ENCODE results near the gene MFSD12.
"Not testable (repeated sequence)": the region's sequence is repeated elsewhere in the genome, so short reads cannot be mapped to it uniquely, and the experiment has no call there.

The MFSD12 gene

DNA sequence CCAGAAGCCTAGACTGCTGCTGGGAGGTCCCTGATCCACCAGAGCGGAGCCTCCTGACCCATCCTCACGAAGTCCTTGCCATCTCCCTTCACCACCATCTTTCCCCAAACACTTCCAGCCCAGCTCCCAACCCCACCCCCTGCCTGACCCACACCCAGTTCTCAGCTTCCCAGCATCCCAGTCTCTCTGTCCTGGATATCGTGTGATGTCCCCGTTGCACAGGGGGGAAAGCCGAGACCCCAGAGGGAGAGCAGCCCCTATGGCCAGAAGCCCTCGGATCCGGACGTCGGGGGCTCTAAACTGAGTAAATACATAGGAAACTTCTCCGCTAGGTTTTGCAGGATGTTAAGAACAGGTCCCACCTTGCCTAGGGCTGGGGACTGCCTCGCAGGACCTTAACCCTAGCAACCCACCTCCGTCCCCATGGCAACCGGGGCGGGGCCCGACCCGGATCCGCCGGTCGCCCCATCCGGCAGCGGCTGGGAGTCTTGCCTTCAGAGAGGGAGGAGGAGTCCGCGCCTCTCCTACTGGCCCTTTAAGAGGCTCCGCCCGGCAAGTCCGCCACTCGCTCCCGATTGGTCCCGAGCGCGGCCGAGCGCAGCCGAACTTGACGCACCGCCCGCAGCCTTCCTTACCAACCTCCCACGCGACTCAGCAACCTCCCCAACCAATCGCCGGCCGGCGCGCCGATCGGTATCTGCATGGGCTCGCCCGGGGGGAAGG lies 14.9 kb upstream of the MFSD12 start:
- H3K18ac ChIP-seq (ENCODE audit: low read depth in 1 of 2, low read length in 2 of 2) = peak overlapping the region; percentile 89 to 95
- peaks cover 21% of the 10 kb centered on the region for H3K79me1 ChIP-seq (replicated peaks; ENCODE audit: low read length, poor library complexity, severe bottlenecking)
- peaks cover 28% of the 10 kb centered on the region for H3K4me1 ChIP-seq (ENCODE audit: control insufficient read depth, insufficient read depth, low read depth, low read length)
- H4K91ac ChIP-seq (ENCODE audit: low read length) = peak overlapping the region; percentile 73
- H3K23ac ChIP-seq (ENCODE audit: low read length in 2 of 2) = peak overlapping the region in 1 of 2 experiments; percentile 93
- peak overlapping the region in 1 of 2 experiments; percentile 71 for H3K14ac ChIP-seq (ENCODE audit: low read length in 2 of 2)
- no peak overlapping the region for H2BK5ac ChIP-seq (ENCODE audit: low read depth, low read length, poor library complexity, severe bottlenecking)
- H3K27me3 ChIP-seq (ENCODE audit: control insufficient read depth in 1 of 2, insufficient read depth in 1 of 2, low read length in 2 of 2) = no peaks in the 10 kb centered on the region
- H2BK12ac ChIP-seq (ENCODE audit: low read length in 2 of 2) = peak overlapping the region in 1 of 2 experiments; percentile 45
- H4K8ac ChIP-seq (ENCODE audit: low read length) = peak overlapping the region; percentile 98
- peaks cover 15 to 32% of the 10 kb centered on the region in 2 experiments for H3K36me3 ChIP-seq (ENCODE audit: control insufficient read depth in 1 of 2, insufficient read depth in 2 of 2, low read depth in 1 of 2, low read length in 2 of 2)
- peak overlapping the region; percentile 94 for H2BK120ac ChIP-seq (ENCODE audit: low read depth, low read length)
- peak overlapping the region; percentile 46 to 99 for H3K4ac ChIP-seq (ENCODE audit: low read depth in 1 of 2, low read length in 2 of 2)
- peak overlapping the region; percentile 41 for H3K27ac ChIP-seq (ENCODE audit: low read length, poor library complexity, severe bottlenecking)
- peak overlapping the region; percentile 96 for H2BK15ac ChIP-seq (ENCODE audit: low read depth, poor library complexity, severe bottlenecking)
- H3K9ac ChIP-seq (ENCODE audit: low read length) = peak overlapping the region; percentile 87
- no peaks in the 10 kb centered on the region for H3K9me3 ChIP-seq (ENCODE audit: control insufficient read depth, low read length)
- H3K4me3 ChIP-seq (ENCODE audit: insufficient read depth in 1 of 2, low read depth in 1 of 2, low read length in 2 of 2) = peak overlapping the region; percentile 48 to 81
- peak overlapping the region; percentile 99 for H3K4me2 ChIP-seq (ENCODE audit: low read length, poor library complexity, severe bottlenecking)
- H2AK5ac ChIP-seq (ENCODE audit: low read length, severe bottlenecking) = peak overlapping the region; percentile 90
- WGBS = 8% methylated on average over 44 of the region's 48 CpGs
- peak overlapping the region; percentile 54 for H2AFZ ChIP-seq (ENCODE audit: low read depth, low read length)
- DNase-seq = peak; percentile 100

DNA sequence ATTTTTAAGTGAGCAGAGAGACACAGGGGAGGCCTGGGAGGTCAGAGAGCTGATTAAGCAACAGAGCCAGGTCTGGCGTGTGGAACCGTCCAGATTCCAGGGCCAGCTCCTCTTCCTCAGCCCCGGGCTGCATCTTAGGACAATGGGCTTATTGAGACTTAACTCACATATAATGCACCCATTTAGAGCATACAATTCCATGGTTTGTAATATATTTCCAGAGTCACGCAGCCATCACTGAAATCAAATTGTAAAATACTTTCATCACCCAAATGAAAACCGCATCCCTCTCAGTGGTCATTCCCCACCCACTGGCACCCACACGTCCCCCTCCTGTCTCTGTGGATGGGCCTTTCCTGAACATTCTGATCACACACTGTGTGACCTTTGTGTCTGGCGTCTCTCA lies 13.2 kb upstream of the MFSD12 start:
- Histone ChIP-seq H4K91ac (ENCODE audit: low read length) (no peak overlapping the region), H3K79me1 (replicated peaks; ENCODE audit: low read length, poor library complexity, severe bottlenecking) (peaks cover 19% of the 10 kb centered on the region), H3K36me3 (ENCODE audit: control insufficient read depth in 1 of 2, insufficient read depth in 2 of 2, low read depth in 1 of 2, low read length in 2 of 2) (peaks cover 8 to 17% of the 10 kb centered on the region in 2 experiments), H2BK12ac (ENCODE audit: low read length in 2 of 2) (no peak overlapping the region), H4K8ac (ENCODE audit: low read length) (no peak overlapping the region), H2BK15ac (ENCODE audit: low read depth, poor library complexity, severe bottlenecking) (no peak overlapping the region), H3K4me3 (ENCODE audit: insufficient read depth in 1 of 2, low read depth in 1 of 2, low read length in 2 of 2) (no peak overlapping the region), H3K9ac (ENCODE audit: low read length) (no peak overlapping the region), H3K27me3 (ENCODE audit: control insufficient read depth in 1 of 2, insufficient read depth in 1 of 2, low read length in 2 of 2) (no peaks in the 10 kb centered on the region), H3K4me2 (ENCODE audit: low read length, poor library complexity, severe bottlenecking) (no peak overlapping the region), H2BK120ac (ENCODE audit: low read depth, low read length) (no peak overlapping the region), H3K4me1 (ENCODE audit: control insufficient read depth, insufficient read depth, low read depth, low read length) (peaks cover 18% of the 10 kb centered on the region), H3K4ac (ENCODE audit: low read depth in 1 of 2, low read length in 2 of 2) (peak overlapping the region in 1 of 2 experiments; percentile 15), H2AK5ac (ENCODE audit: low read length, severe bottlenecking) (no peak overlapping the region), H2BK5ac (ENCODE audit: low read depth, low read length, poor library complexity, severe bottlenecking) (no peak overlapping the region), H3K14ac (ENCODE audit: low read length in 2 of 2) (no peak overlapping the region), H2AFZ (ENCODE audit: low read depth, low read length) (no peak overlapping the region), H3K9me3 (ENCODE audit: control insufficient read depth, low read length) (no peaks in the 10 kb centered on the region), H3K27ac (ENCODE audit: low read length, poor library complexity, severe bottlenecking) (no peak overlapping the region), H3K18ac (ENCODE audit: low read depth in 1 of 2, low read length in 2 of 2) (no peak overlapping the region), H3K23ac (ENCODE audit: low read length in 2 of 2) (no peak overlapping the region)
- no peak for DNase-seq
- WGBS = 91% methylated on average over 7 of the region's 7 CpGs

DNA sequence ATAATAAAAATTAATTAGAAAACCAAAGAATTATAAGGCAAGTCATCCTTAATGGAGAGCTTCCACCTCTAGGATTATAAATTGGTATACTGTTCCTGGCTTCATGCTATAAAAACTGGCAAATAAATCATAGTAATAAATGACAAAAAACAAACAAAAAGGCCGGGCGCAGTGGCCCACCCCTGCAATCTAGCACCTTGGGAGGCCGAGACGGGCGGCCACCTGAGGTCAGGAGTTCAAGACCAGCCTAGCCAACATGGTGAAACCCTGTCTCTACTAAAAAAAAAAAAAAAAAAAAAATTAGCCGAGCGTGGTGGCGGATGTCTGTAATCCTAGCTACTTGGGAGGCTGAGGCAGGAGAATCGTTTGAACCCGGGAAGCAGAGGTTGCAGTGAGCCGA lies 12.7 kb upstream of the MFSD12 start:
- DNase-seq; H3K14ac ChIP-seq (ENCODE audit: low read length in 2 of 2); H3K9ac ChIP-seq (ENCODE audit: low read length); H2AFZ ChIP-seq (ENCODE audit: low read depth, low read length); H3K4ac ChIP-seq (ENCODE audit: low read depth in 1 of 2, low read length in 2 of 2); H2BK5ac ChIP-seq (ENCODE audit: low read depth, low read length, poor library complexity, severe bottlenecking); H2BK12ac ChIP-seq (ENCODE audit: low read length in 2 of 2); H4K8ac ChIP-seq (ENCODE audit: low read length); H3K23ac ChIP-seq (ENCODE audit: low read length in 2 of 2); H3K9me3 ChIP-seq (ENCODE audit: control insufficient read depth, low read length); H4K91ac ChIP-seq (ENCODE audit: low read length); H3K4me2 ChIP-seq (ENCODE audit: low read length, poor library complexity, severe bottlenecking); H3K4me3 ChIP-seq (ENCODE audit: insufficient read depth in 1 of 2, low read depth in 1 of 2, low read length in 2 of 2); H2AK5ac ChIP-seq (ENCODE audit: low read length, severe bottlenecking); H2BK15ac ChIP-seq (ENCODE audit: low read depth, poor library complexity, severe bottlenecking); H2BK120ac ChIP-seq (ENCODE audit: low read depth, low read length); H3K27ac ChIP-seq (ENCODE audit: low read length, poor library complexity, severe bottlenecking); H3K18ac ChIP-seq (ENCODE audit: low read depth in 1 of 2, low read length in 2 of 2); H3K27me3 ChIP-seq (ENCODE audit: control insufficient read depth in 1 of 2, insufficient read depth in 1 of 2, low read length in 2 of 2): not testable (repeated sequence)
- Histone ChIP-seq H3K36me3 (ENCODE audit: control insufficient read depth in 1 of 2, insufficient read depth in 2 of 2, low read depth in 1 of 2, low read length in 2 of 2) (peaks cover 3 to 11% of the 10 kb centered on the region in 2 experiments), H3K79me1 (replicated peaks; ENCODE audit: low read length, poor library complexity, severe bottlenecking) (peaks cover 16% of the 10 kb centered on the region), H3K4me1 (ENCODE audit: control insufficient read depth, insufficient read depth, low read depth, low read length) (peaks cover 21% of the 10 kb centered on the region)
- WGBS = 97% methylated on average over 10 of the region's 11 CpGs

DNA sequence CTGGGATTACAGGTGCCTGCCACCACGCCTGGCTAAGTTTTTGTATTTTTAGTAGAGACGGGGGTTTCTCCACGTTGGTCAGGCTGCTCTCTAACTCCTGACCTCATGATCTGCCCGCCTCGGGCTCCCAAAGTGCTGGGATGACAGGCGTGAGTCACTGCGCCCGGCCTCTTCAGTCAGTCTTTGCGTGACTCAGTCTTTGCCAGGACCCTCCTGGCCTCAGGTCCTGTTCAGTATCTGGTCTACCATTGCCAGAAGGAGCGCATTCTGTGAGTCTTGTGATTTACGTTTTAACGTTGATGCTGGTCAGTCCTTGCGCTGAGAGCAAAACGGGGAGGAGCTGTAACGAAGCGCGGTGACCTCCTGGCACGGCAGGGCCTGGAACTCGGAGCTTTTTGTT lies 7.8 kb upstream of the MFSD12 start:
- peak overlapping the region; percentile 66 for H4K8ac ChIP-seq (ENCODE audit: low read length)
- H3K27me3 ChIP-seq (ENCODE audit: control insufficient read depth in 1 of 2, insufficient read depth in 1 of 2, low read length in 2 of 2) = no peaks in the 10 kb centered on the region
- DNase-seq = peak; percentile 99
- peak overlapping the region in 1 of 2 experiments; percentile 65 for H2BK12ac ChIP-seq (ENCODE audit: low read length in 2 of 2)
- H3K36me3 ChIP-seq (ENCODE audit: control insufficient read depth in 1 of 2, insufficient read depth in 2 of 2, low read depth in 1 of 2, low read length in 2 of 2) = no peaks in the 10 kb centered on the region
- no peak overlapping the region for H2BK15ac ChIP-seq (ENCODE audit: low read depth, poor library complexity, severe bottlenecking)
- 13% methylated on average over 19 of the region's 19 CpGs for WGBS
- H3K14ac ChIP-seq (ENCODE audit: low read length in 2 of 2) = no peak overlapping the region
- H3K4me2 ChIP-seq (ENCODE audit: low read length, poor library complexity, severe bottlenecking) = no peak overlapping the region
- H2BK5ac ChIP-seq (ENCODE audit: low read depth, low read length, poor library complexity, severe bottlenecking) = no peak overlapping the region
- no peak overlapping the region for H3K9ac ChIP-seq (ENCODE audit: low read length)
- H2AK5ac ChIP-seq (ENCODE audit: low read length, severe bottlenecking) = no peak overlapping the region
- H3K4me3 ChIP-seq (ENCODE audit: insufficient read depth in 1 of 2, low read depth in 1 of 2, low read length in 2 of 2) = no peak overlapping the region
- H4K91ac ChIP-seq (ENCODE audit: low read length) = no peak overlapping the region
- H3K4me1 ChIP-seq (ENCODE audit: control insufficient read depth, insufficient read depth, low read depth, low read length) = peaks cover 24% of the 10 kb centered on the region
- H3K23ac ChIP-seq (ENCODE audit: low read length in 2 of 2) = no peak overlapping the region
- no peaks in the 10 kb centered on the region for H3K9me3 ChIP-seq (ENCODE audit: control insufficient read depth, low read length)
- peak overlapping the region; percentile 8 for H3K27ac ChIP-seq (ENCODE audit: low read length, poor library complexity, severe bottlenecking)
- H3K18ac ChIP-seq (ENCODE audit: low read depth in 1 of 2, low read length in 2 of 2) = peak overlapping the region in 1 of 2 experiments; percentile 95
- H2AFZ ChIP-seq (ENCODE audit: low read depth, low read length) = peak overlapping the region; percentile 30
- no peak overlapping the region for H2BK120ac ChIP-seq (ENCODE audit: low read depth, low read length)
- H3K4ac ChIP-seq (ENCODE audit: low read depth in 1 of 2, low read length in 2 of 2) = peak overlapping the region; percentile 48 to 73
- H3K79me1 ChIP-seq (replicated peaks; ENCODE audit: low read length, poor library complexity, severe bottlenecking) = peaks cover 1% of the 10 kb centered on the region
